Mesenchymal stem cell (in vitro differentiated cells and primary cell): ENCODE results near the gene NCL.

Source experiments
- DNase-seq: peaks from one replicate; pipeline ENCODE4 v3.0.0-alpha.2; 2013
- H2AFZ ChIP-seq: one replicate; pipeline ENCODE4 v1.6.1; 2013; ENCODE audit warnings: low read depth, mild to moderate bottlenecking, control low read depth, inconsistent platforms, low read length, moderate library complexity
- H2AK5ac ChIP-seq: 2 replicates; pipeline ENCODE4 v1.6.1; 2013; ENCODE audit warnings: low read length, moderate library complexity, mild to moderate bottlenecking, inconsistent platforms; ENCODE audit not compliant: severe bottlenecking
- H2BK120ac ChIP-seq: one replicate; pipeline ENCODE4 v1.6.1; 2013; ENCODE audit warnings: low read depth, mild to moderate bottlenecking, inconsistent platforms, low read length, moderate library complexity
- H2BK12ac ChIP-seq, 2 experiments: one replicate each; pipeline ENCODE4 v1.6.1; 2013; ENCODE audit warnings: inconsistent platforms in 2 of 2, low read length in 2 of 2, mild to moderate bottlenecking in 2 of 2, moderate library complexity in 2 of 2, control low read depth in 1 of 2
- H2BK15ac ChIP-seq: one replicate; pipeline ENCODE4 v1.6.1; 2013; ENCODE audit warnings: mild to moderate bottlenecking, low read depth, inconsistent platforms; ENCODE audit not compliant: poor library complexity, severe bottlenecking
- H2BK5ac ChIP-seq: 2 replicates; pipeline ENCODE4 v1.6.1; 2013; ENCODE audit warnings: low read depth, mild to moderate bottlenecking, low read length, control low read depth, inconsistent platforms; ENCODE audit not compliant: poor library complexity, severe bottlenecking
- H3K14ac ChIP-seq, 2 experiments: one replicate each; pipeline ENCODE4 v1.6.1; 2013; ENCODE audit warnings: inconsistent platforms in 2 of 2, low read length in 2 of 2, control low read depth in 1 of 2, mild to moderate bottlenecking in 1 of 2, moderate library complexity in 1 of 2
- H3K18ac ChIP-seq, 2 experiments: one replicate each; pipeline ENCODE4 v1.6.1; 2013; ENCODE audit warnings: inconsistent platforms in 2 of 2, low read length in 2 of 2, control low read depth in 1 of 2, low read depth in 1 of 2, mild to moderate bottlenecking in 1 of 2
- H3K23ac ChIP-seq, 2 experiments: one replicate each; pipeline ENCODE4 v1.6.1; 2013; ENCODE audit warnings: inconsistent platforms in 2 of 2, low read length in 2 of 2, mild to moderate bottlenecking in 2 of 2, moderate library complexity in 2 of 2, control low read depth in 1 of 2
- H3K27ac ChIP-seq: 2 replicates; pipeline ENCODE4 v1.5.1; 2013; ENCODE audit warnings: mild to moderate bottlenecking, moderate library complexity, low read length, control low read depth, inconsistent platforms; ENCODE audit not compliant: poor library complexity, severe bottlenecking
- H3K27me3 ChIP-seq, 2 experiments: 2 replicates each; pipeline versions ENCODE4 v1.6.1 to v1.7.0; 2013; ENCODE audit warnings: low read length in 2 of 2, mild to moderate bottlenecking in 2 of 2, moderate library complexity in 2 of 2, control low read depth in 1 of 2, inconsistent platforms in 1 of 2; ENCODE audit not compliant: control insufficient read depth in 1 of 2, insufficient read depth in 1 of 2
- H3K36me3 ChIP-seq, 2 experiments: 2 replicates each; pipeline versions ENCODE4 v1.6.1 to v1.7.0; 2013; ENCODE audit warnings: low read length in 2 of 2, control low read depth in 1 of 2, inconsistent platforms in 1 of 2, low read depth in 1 of 2, mild to moderate bottlenecking in 1 of 2; ENCODE audit not compliant: insufficient read depth in 2 of 2, control insufficient read depth in 1 of 2
- H3K4ac ChIP-seq, 2 experiments: one replicate each; pipeline ENCODE4 v1.6.1; 2013; ENCODE audit warnings: inconsistent platforms in 2 of 2, low read length in 2 of 2, mild to moderate bottlenecking in 2 of 2, moderate library complexity in 2 of 2, control low read depth in 1 of 2, low read depth in 1 of 2
- H3K4me1 ChIP-seq: 2 replicates; pipeline ENCODE4 v1.6.1; 2013; ENCODE audit warnings: low read depth, low read length, control low read depth; ENCODE audit not compliant: control insufficient read depth, insufficient read depth
- H3K4me2 ChIP-seq: 2 replicates; pipeline ENCODE4 v1.6.1; 2013; ENCODE audit warnings: low read length, mild to moderate bottlenecking, inconsistent platforms; ENCODE audit not compliant: poor library complexity, severe bottlenecking
- H3K4me3 ChIP-seq, 2 experiments: 2 replicates each; pipeline versions ENCODE4 v1.5.1 to v1.7.0; 2013; ENCODE audit warnings: low read length in 2 of 2, mild to moderate bottlenecking in 2 of 2, control low read depth in 1 of 2, low read depth in 1 of 2; ENCODE audit not compliant: insufficient read depth in 1 of 2
- H3K79me1 ChIP-seq: replicated peaks from 2 replicates; pipeline ENCODE4 v1.6.1; 2013; ENCODE audit warnings: mild to moderate bottlenecking, control low read depth, low read length, inconsistent platforms; ENCODE audit not compliant: poor library complexity, severe bottlenecking
- H3K9ac ChIP-seq: 2 replicates; pipeline ENCODE4 v1.7.0; 2013; ENCODE audit warnings: mild to moderate bottlenecking, low read length, moderate library complexity
- H3K9me3 ChIP-seq: 2 replicates; pipeline ENCODE4 v1.7.0; 2013; ENCODE audit warnings: mild to moderate bottlenecking, low read length; ENCODE audit not compliant: control insufficient read depth
- H4K8ac ChIP-seq: one replicate; pipeline ENCODE4 v1.6.1; 2013; ENCODE audit warnings: inconsistent platforms, mild to moderate bottlenecking, low read length, moderate library complexity
- H4K91ac ChIP-seq: one replicate; pipeline ENCODE4 v1.6.1; 2013; ENCODE audit warnings: mild to moderate bottlenecking, low read length, inconsistent platforms
- WGBS: methylation state at CpG from one replicate; pipeline ENCODE4 v1.1.7; 2013; ENCODE audit warnings: mixed read lengths; 5-methylcytosine and 5-hydroxymethylcytosine counted together

NCL gene

DNA sequence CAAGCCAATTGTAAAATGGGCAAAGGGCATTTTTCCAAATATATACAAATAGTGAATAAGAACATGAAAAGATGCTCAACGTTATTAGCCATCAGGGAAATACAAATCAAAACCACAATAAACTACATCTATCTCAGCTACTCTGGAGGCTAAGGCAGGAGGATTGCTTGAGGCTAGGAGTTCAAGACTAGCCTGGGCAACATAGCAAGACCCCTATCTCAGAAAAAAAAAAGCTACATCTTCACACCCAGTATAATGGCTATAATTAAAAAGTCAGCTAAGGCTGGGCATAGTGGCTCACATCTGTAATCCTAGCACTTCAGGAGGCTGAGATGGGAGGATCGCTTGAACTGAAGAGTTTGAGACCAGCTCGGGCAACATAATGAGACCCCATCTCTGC, 12.6 kb upstream of the NCL start:
- Histone ChIP-seq H3K27ac (no peak overlapping the region), H3K36me3 (no peaks in the 10 kb centered on the region), H3K23ac (no peak overlapping the region), H3K27me3 (peaks cover 0 to 9% of the 10 kb centered on the region in 2 experiments), H3K4me3 (no peak overlapping the region), H3K79me1 (no peaks in the 10 kb centered on the region), H2AK5ac (no peak overlapping the region), H2BK5ac (no peak overlapping the region), H3K4me1 (no peaks in the 10 kb centered on the region), H2BK120ac (no peak overlapping the region), H4K91ac (no peak overlapping the region), H3K18ac (no peak overlapping the region), H2BK15ac (no peak overlapping the region), H2AFZ (no peak overlapping the region), H3K4me2 (no peak overlapping the region), H3K9me3 (no peaks in the 10 kb centered on the region), H3K9ac (no peak overlapping the region), H2BK12ac (no peak overlapping the region), H4K8ac (no peak overlapping the region), H3K4ac (no peak overlapping the region), H3K14ac (no peak overlapping the region)
- DNase-seq, result no peak
- WGBS, result 87% methylated on average over 3 of the region's 3 CpGs

DNA sequence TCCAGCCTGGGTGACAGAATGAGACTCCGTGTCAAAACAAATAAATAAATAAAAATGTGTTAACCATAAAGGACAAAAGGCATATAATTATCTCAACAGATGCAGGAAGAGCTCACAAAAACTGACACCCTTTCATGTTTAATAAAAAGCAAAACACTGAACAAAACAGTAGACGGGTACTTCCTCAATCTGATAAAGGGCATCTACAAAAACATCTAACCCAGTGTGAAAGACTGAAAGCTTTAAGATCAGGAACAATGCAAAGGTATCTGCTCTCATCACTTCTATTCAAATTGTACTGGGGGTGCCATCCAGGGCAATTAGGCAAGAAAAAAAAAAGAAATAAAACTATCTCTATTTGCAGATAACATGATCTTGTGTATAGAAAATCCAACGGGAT, 11.7 kb upstream of the NCL start:
- Histone ChIP-seq H3K27ac (no peak overlapping the region), H3K23ac (no peak overlapping the region), H4K91ac (no peak overlapping the region), H2BK15ac (no peak overlapping the region), H3K4me3 (no peak overlapping the region), H3K18ac (no peak overlapping the region), H3K27me3 (peaks cover 0 to 9% of the 10 kb centered on the region in 2 experiments), H3K4me1 (no peaks in the 10 kb centered on the region), H3K9me3 (no peaks in the 10 kb centered on the region), H3K4me2 (no peak overlapping the region), H4K8ac (no peak overlapping the region), H3K36me3 (no peaks in the 10 kb centered on the region), H3K79me1 (no peaks in the 10 kb centered on the region), H2AK5ac (no peak overlapping the region), H3K4ac (no peak overlapping the region), H2BK120ac (no peak overlapping the region), H2BK12ac (no peak overlapping the region), H3K14ac (no peak overlapping the region), H2BK5ac (no peak overlapping the region), H3K9ac (no peak overlapping the region), H2AFZ (no peak overlapping the region)
- no peak for DNase-seq
- WGBS, result 100% methylated on average over 1 of the region's 3 CpGs

DNA sequence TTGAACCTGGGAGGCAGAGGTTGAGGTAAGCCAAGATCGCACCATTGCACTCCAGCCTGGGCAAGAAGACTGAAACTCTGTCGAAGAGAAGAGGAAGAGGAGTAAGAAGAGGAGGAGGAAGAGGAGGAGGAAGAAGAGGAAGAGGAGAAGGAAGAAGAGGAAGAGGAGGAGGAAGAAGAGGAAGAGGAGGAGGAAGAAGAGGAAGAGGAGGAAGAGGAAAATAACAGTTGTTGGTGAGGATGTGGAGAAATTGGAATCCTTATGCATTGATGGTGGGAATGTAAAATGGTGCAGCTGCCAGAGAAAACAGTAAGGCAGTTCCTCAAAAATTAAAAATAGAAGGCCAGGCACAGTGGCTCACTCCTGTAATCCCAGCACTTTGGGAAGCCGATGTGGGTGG, 8.5 kb upstream of the NCL start:
- no peak overlapping the region for H3K18ac ChIP-seq
- no peak for DNase-seq

DNA sequence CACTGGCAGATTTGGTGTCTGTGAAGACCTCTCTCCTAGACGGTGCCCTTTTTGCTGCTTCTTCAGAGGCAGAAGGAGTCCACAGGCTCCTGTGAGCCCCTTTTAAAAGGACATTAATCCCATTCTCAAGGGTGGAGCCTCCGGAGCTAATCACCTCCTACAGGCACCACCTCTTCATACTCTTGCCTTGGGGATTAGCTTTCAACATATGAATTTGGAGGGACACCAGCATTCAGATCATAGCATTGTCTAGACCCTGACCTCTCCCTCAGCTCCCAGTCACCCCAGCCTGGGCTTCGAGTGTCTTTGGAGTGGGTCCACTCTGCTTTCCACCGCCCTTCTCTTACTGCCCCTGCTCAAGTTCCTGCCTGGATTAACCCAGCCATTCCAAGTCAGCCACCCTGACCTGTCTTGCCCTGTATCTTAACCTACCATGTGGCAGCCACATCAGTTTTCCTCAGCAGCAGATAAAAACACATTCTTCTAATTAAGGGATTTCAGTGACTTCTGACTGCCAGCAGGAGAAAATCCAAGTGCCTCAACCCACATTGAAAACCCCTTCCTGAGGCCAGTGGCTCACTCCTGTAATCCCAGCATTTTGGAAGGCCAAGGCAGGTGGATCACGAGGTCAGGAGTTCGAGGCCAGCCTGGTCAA, 6.1 kb upstream of the NCL start:
- Histone ChIP-seq H3K27ac (no peak overlapping the region), H3K79me1 (no peaks in the 10 kb centered on the region), H3K36me3 (no peaks in the 10 kb centered on the region), H2BK120ac (no peak overlapping the region), H2BK15ac (no peak overlapping the region), H3K9me3 (no peaks in the 10 kb centered on the region), H2AK5ac (no peak overlapping the region), H3K27me3 (peaks cover 0 to 9% of the 10 kb centered on the region in 2 experiments), H2BK12ac (no peak overlapping the region), H3K4me2 (no peak overlapping the region), H2BK5ac (no peak overlapping the region), H3K4me1 (peaks cover 2% of the 10 kb centered on the region), H4K8ac (no peak overlapping the region), H4K91ac (no peak overlapping the region), H3K4me3 (no peak overlapping the region), H3K9ac (no peak overlapping the region), H3K23ac (no peak overlapping the region), H2AFZ (no peak overlapping the region), H3K4ac (no peak overlapping the region), H3K14ac (no peak overlapping the region), H3K18ac (no peak overlapping the region)
- 89% methylated on average over 6 of the region's 6 CpGs for WGBS
- no peak for DNase-seq

More for the DNA sequence above, 8.5 kb upstream of the NCL start:
- Histone ChIP-seq H3K14ac (no peak overlapping the region), H3K9ac (no peak overlapping the region), H3K27ac (no peak overlapping the region), H2BK12ac (no peak overlapping the region), H3K27me3 (peaks cover 0 to 9% of the 10 kb centered on the region in 2 experiments), H3K4me3 (no peak overlapping the region), H2BK120ac (no peak overlapping the region), H4K8ac (no peak overlapping the region), H3K36me3 (no peaks in the 10 kb centered on the region), H3K4me2 (no peak overlapping the region), H2AFZ (no peak overlapping the region), H4K91ac (no peak overlapping the region), H2AK5ac (no peak overlapping the region), H2BK15ac (no peak overlapping the region), H3K9me3 (no peaks in the 10 kb centered on the region), H2BK5ac (no peak overlapping the region), H3K79me1 (no peaks in the 10 kb centered on the region), H3K4ac (no peak overlapping the region), H3K4me1 (no peaks in the 10 kb centered on the region), H3K23ac (no peak overlapping the region)
- WGBS, result 95% methylated on average over 3 of the region's 3 CpGs
